DND-41 (cell line): ENCODE data around the gene TP53I13.

ENCODE experiments used
- ATAC-seq: fragments of 200-7000 bp; cut with Tn5 transposase; 3 replicates; pipeline ENCODE4 v1.9.1; 2021; ENCODE audit warnings: low read depth; ENCODE audit not compliant: insufficient read depth
- DNase-seq: peaks from one replicate; pipeline ENCODE4 v3.0.0-alpha.2; 2020
- H2AFZ ChIP-seq: 2 replicates; pipeline ENCODE4 v1.6.0; 2012; ENCODE audit warnings: low read depth, low read length
- H3K27ac ChIP-seq: 2 replicates; pipeline ENCODE4 v1.5.1; 2012; ENCODE audit warnings: low read length, inconsistent platforms
- H3K27me3 ChIP-seq: fragments of 200-600 bp; sonication (generic); 2 replicates; pipeline ENCODE4 v1.6.0; 2012; ENCODE audit warnings: low read length, mild to moderate bottlenecking, inconsistent platforms; ENCODE audit not compliant: insufficient read depth, poor library complexity
- H3K36me3 ChIP-seq: 2 replicates; pipeline ENCODE4 v1.5.1; 2012; ENCODE audit warnings: low read length, inconsistent platforms; ENCODE audit not compliant: insufficient read depth
- H3K4me1 ChIP-seq: 2 replicates; pipeline ENCODE4 v1.5.1; 2012; ENCODE audit warnings: mild to moderate bottlenecking, low read length; ENCODE audit not compliant: insufficient read depth
- H3K4me2 ChIP-seq: 2 replicates; pipeline ENCODE4 v1.6.0; 2012; ENCODE audit warnings: mild to moderate bottlenecking, moderate library complexity, low read length, inconsistent platforms; ENCODE audit not compliant: insufficient read depth
- H3K4me3 ChIP-seq, 2 experiments: fragments of 200-600 bp in 1 of 2; shearing (Covaris generic) in 1 of 2; 2 replicates each; pipeline ENCODE4 v1.5.1; 2012 to 2016; ENCODE audit warnings: inconsistent platforms in 2 of 2, low read length in 2 of 2, mild to moderate bottlenecking in 2 of 2, low read depth in 1 of 2, moderate library complexity in 1 of 2
- H3K79me2 ChIP-seq: 2 replicates; pipeline ENCODE4 v1.6.0; 2012; ENCODE audit warnings: low read length, inconsistent platforms; ENCODE audit not compliant: insufficient read depth
- H3K9ac ChIP-seq: 2 replicates; pipeline ENCODE4 v1.6.0; 2012; ENCODE audit warnings: low read depth, mild to moderate bottlenecking, inconsistent platforms, low read length, moderate library complexity
- H3K9me3 ChIP-seq: 2 replicates; pipeline ENCODE4 v1.5.1; 2012; ENCODE audit warnings: low read length, moderate library complexity, mild to moderate bottlenecking, inconsistent platforms; ENCODE audit not compliant: insufficient read depth, severe bottlenecking
- H4K20me1 ChIP-seq: 2 replicates; pipeline ENCODE4 v1.6.0; 2012; ENCODE audit warnings: low read length; ENCODE audit not compliant: insufficient read depth
- CTCF ChIP-seq: IDR thresholded peaks from 2 replicates; pipeline ENCODE4 v1.5.1; 2012; ENCODE audit warnings: borderline replicate concordance, low read length, moderate library complexity, mild to moderate bottlenecking; ENCODE audit not compliant: poor library complexity, severe bottlenecking; ENCODE audit errors: extremely low read depth
- EZH2 ChIP-seq: IDR thresholded peaks from 3 replicates; pipeline ENCODE4 v1.6.1; 2012; ENCODE audit warnings: borderline replicate concordance, low read depth, mild to moderate bottlenecking, moderate library complexity, low read length, inconsistent platforms; ENCODE audit not compliant: severe bottlenecking

The TP53I13 gene

GRCh38 chr17:29586676-29587469, 18.4 kb downstream of the TP53I13 start:
- ATAC-seq: no peak
- Histone ChIP-seq H3K27me3 (no peaks in the 10 kb centered on the region), H3K36me3 (peaks cover 22% of the 10 kb centered on the region), H2AFZ (no peak overlapping the region), H3K27ac (no peak overlapping the region; the same call in 1 of the 2 replicates), H3K9me3 (no peaks in the 10 kb centered on the region), H3K4me3 (peak overlapping the region in 1 of 2 experiments; percentile 74; a peak in 2 of 4 replicates), H3K9ac (peak overlapping the region; percentile 72; the same call in 1 of the 2 replicates), H3K79me2 (peaks cover 76% of the 10 kb centered on the region), H3K4me1 (peaks cover 54% of the 10 kb centered on the region), H3K4me2 (peak overlapping the region; percentile 97; the same call in 1 of the 2 replicates), H4K20me1 (peaks cover 68% of the 10 kb centered on the region)
- DNase-seq: no peak
- TF ChIP-seq CTCF: no peak
- TF ChIP-seq EZH2: no peak

- peaks cover 61% of the 10 kb centered on the region for H3K4me1 ChIP-seq
- ATAC-seq (no peak), DNase-seq (no peak)
- H3K27ac ChIP-seq: peak overlapping the region; percentile 50; the same call in 1 of the 2 replicates
- H3K79me2 ChIP-seq: peaks cover 74% of the 10 kb centered on the region
- peaks cover 61% of the 10 kb centered on the region for H4K20me1 ChIP-seq
- no peak for TF ChIP-seq CTCF
- H3K27me3 ChIP-seq: no peaks in the 10 kb centered on the region
- peak overlapping the region; percentile 97 for H3K4me2 ChIP-seq
- peaks cover 14% of the 10 kb centered on the region for H3K36me3 ChIP-seq
- no peak overlapping the region for H2AFZ ChIP-seq
- no peaks in the 10 kb centered on the region for H3K9me3 ChIP-seq
- H3K9ac ChIP-seq: peak overlapping the region; percentile 72
- H3K4me3 ChIP-seq: peak overlapping the region in 1 of 2 experiments; percentile 74; a peak in 2 of 4 replicates
Observed at GRCh38 chr17:29587591-29587990, 19.1 kb downstream of the TP53I13 start.

GRCh38 chr17:29588017-29588561, 19.6 kb downstream of the TP53I13 start:
- Histone ChIP-seq H3K27me3 (no peaks in the 10 kb centered on the region), H3K36me3 (peaks cover 9% of the 10 kb centered on the region; the same call in 1 of the 2 replicates), H3K4me2 (peak overlapping the region; percentile 97), H3K27ac (peak overlapping the region; percentile 50), H3K4me3 (peak overlapping the region; percentile 74 to 76; a peak in 3 of 4 replicates), H3K4me1 (peaks cover 65% of the 10 kb centered on the region), H2AFZ (no peak overlapping the region), H3K9ac (peak overlapping the region; percentile 72), H4K20me1 (peaks cover 56% of the 10 kb centered on the region), H3K79me2 (peaks cover 69% of the 10 kb centered on the region), H3K9me3 (no peaks in the 10 kb centered on the region)
- TF ChIP-seq EZH2 (no peak), CTCF (no peak)
- DNase-seq (no peak), ATAC-seq (no peak)
